RWPE2 (cell line): ENCODE data around the gene TCOF1.

Experiments used
- ATAC-seq: fragments of 200-7000 bp; cut with Tn5 transposase; 3 replicates; pipeline ENCODE4 v1.9.1; 2021; ENCODE audit warnings: low read depth
- DNase-seq: peaks from one replicate; pipeline ENCODE4 v3.0.0-alpha.2; 2020; ENCODE audit warnings: low spot score
- H3K27ac ChIP-seq: fragments of 450-650 bp; 2 replicates; pipeline ENCODE4 v1.5.1; 2017; ENCODE audit warnings: mild to moderate bottlenecking; ENCODE audit not compliant: poor library complexity, severe bottlenecking
- H3K27me3 ChIP-seq: fragments of 250-450 bp; sonication (Bioruptor Pico); 2 replicates; pipeline ENCODE4 v1.5.1; 2021; ENCODE audit warnings: mild to moderate bottlenecking, moderate library complexity; ENCODE audit not compliant: insufficient read depth, poor library complexity, severe bottlenecking
- H3K36me3 ChIP-seq: fragments of 250-450 bp; sonication (Bioruptor Pico); 2 replicates; pipeline ENCODE4 v1.5.1; 2020; ENCODE audit warnings: low read depth, mild to moderate bottlenecking, moderate library complexity
- H3K4me1 ChIP-seq: fragments of 250-450 bp; sonication (Bioruptor Pico); 2 replicates; pipeline ENCODE4 v1.5.1; 2021; ENCODE audit warnings: mild to moderate bottlenecking, moderate library complexity; ENCODE audit not compliant: insufficient read depth, poor library complexity, severe bottlenecking
- H3K4me3 ChIP-seq: fragments of 250-450 bp; sonication (Bioruptor Pico); 2 replicates; pipeline ENCODE4 v1.5.1; 2021; ENCODE audit warnings: mild to moderate bottlenecking, moderate library complexity; ENCODE audit not compliant: severe bottlenecking
- H3K9me3 ChIP-seq: fragments of 250-450 bp; sonication (Bioruptor Pico); 2 replicates; pipeline ENCODE4 v1.5.1; 2021; ENCODE audit warnings: mild to moderate bottlenecking, moderate library complexity; ENCODE audit not compliant: severe bottlenecking
- TF ChIP-seq, protein P1 (sequence below): fragments of 450-650 bp; IDR thresholded peaks from one replicate; pipeline ENCODE4 v1.5.1; 2017; ENCODE audit warnings: mild to moderate bottlenecking, moderate library complexity; ENCODE audit not compliant: poor library complexity, severe bottlenecking

Gene TCOF1

DNA sequence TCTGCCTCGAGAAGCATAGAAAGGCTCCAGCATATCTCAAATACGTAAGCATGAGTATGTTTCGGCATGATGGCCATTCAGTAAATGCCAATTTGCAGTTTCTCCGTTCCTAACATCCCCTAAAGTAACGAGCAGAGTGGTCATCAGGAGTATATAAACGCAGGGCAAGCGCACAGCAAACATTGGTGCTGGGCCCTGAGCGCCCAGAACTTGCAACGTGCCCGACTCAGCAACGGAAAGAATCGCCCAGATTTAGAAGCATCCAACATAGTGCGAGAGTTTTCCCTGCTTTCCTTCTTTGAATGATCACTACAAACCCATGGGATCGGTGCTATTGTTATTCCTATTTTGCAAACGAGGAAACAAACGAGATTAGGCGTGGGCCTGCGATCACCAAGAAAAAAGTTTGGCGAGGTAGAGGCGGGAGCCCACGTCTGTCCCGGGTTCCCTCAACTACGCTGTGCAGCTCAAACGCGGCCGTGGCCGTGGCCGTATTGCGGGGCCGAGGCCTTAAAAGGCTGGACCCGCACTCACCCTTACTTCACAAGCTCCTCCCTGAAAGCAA is 91.5 kb downstream of the TCOF1 start:
- ATAC-seq: peak; percentile 45
- peaks cover 8% of the 10 kb centered on the region for H3K4me1 ChIP-seq
- no peak for DNase-seq
- no peaks in the 10 kb centered on the region for H3K27me3 ChIP-seq
- TF ChIP-seq, protein P1, sequence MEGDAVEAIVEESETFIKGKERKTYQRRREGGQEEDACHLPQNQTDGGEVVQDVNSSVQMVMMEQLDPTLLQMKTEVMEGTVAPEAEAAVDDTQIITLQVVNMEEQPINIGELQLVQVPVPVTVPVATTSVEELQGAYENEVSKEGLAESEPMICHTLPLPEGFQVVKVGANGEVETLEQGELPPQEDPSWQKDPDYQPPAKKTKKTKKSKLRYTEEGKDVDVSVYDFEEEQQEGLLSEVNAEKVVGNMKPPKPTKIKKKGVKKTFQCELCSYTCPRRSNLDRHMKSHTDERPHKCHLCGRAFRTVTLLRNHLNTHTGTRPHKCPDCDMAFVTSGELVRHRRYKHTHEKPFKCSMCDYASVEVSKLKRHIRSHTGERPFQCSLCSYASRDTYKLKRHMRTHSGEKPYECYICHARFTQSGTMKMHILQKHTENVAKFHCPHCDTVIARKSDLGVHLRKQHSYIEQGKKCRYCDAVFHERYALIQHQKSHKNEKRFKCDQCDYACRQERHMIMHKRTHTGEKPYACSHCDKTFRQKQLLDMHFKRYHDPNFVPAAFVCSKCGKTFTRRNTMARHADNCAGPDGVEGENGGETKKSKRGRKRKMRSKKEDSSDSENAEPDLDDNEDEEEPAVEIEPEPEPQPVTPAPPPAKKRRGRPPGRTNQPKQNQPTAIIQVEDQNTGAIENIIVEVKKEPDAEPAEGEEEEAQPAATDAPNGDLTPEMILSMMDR: no peak
- peak overlapping the region; percentile 56 for H3K4me3 ChIP-seq
- peak overlapping the region; percentile 85 for H3K27ac ChIP-seq
- peaks cover 53% of the 10 kb centered on the region for H3K36me3 ChIP-seq
- H3K9me3 ChIP-seq: no peaks in the 10 kb centered on the region
